GM23338 (cell line): Measurements from ENCODE around the gene STX16. TPM values are rescaled to one million over a fixed set of nuclear protein-coding genes. Genes with fewer than 3 reads are reported as not detected.

Experiments
- ATAC-seq: fragments of 200-7000 bp; cut with Tn5 transposase; 3 replicates; pipeline ENCODE4 v1.9.1; 2020
- DNase-seq: peaks from one replicate; pipeline ENCODE4 v3.0.0-alpha.2; 2015; ENCODE audit warnings: low spot score
- H2AFZ ChIP-seq: fragments of 200-600 bp; sonication (generic); 2 replicates; pipeline ENCODE4 v1.8.0; 2016; ENCODE audit warnings: antibody characterized with exemption, mild to moderate bottlenecking, moderate library complexity
- H3F3A ChIP-seq: fragments of 200-600 bp; sonication (generic); replicated peaks from 2 replicates; pipeline ENCODE4 v1.8.0; 2017; ENCODE audit warnings: antibody characterized with exemption, mixed run types, low read depth
- H3K27ac ChIP-seq: fragments of 200-600 bp; sonication (generic); 2 replicates; pipeline ENCODE4 v1.6.1; 2016; ENCODE audit warnings: low read depth
- H3K27me3 ChIP-seq: fragments of 200-600 bp; sonication (generic); 2 replicates; pipeline ENCODE4 v1.8.0; 2016; ENCODE audit warnings: mild to moderate bottlenecking, mixed run types, moderate library complexity; ENCODE audit not compliant: insufficient read depth
- H3K36me3 ChIP-seq: fragments of 200-600 bp; sonication (generic); 2 replicates; pipeline ENCODE4 v1.8.0; 2016; ENCODE audit warnings: mild to moderate bottlenecking; ENCODE audit not compliant: insufficient read depth
- H3K4me1 ChIP-seq: fragments of 200-600 bp; sonication (generic); 2 replicates; pipeline ENCODE4 v1.8.0; 2016; ENCODE audit warnings: mild to moderate bottlenecking, moderate library complexity; ENCODE audit not compliant: insufficient read depth
- H3K4me2 ChIP-seq: fragments of 200-600 bp; sonication (generic); 2 replicates; pipeline ENCODE4 v1.7.1; 2017; ENCODE audit warnings: mixed run types
- H3K4me3 ChIP-seq: fragments of 200-600 bp; sonication (generic); 2 replicates; pipeline ENCODE4 v1.6.1; 2016; ENCODE audit warnings: mixed run types
- H3K79me2 ChIP-seq: fragments of 200-600 bp; sonication (generic); replicated peaks from 2 replicates; pipeline ENCODE4 v1.8.0; 2017; ENCODE audit warnings: mild to moderate bottlenecking; ENCODE audit not compliant: insufficient read depth
- H3K9me2 ChIP-seq: fragments of 200-600 bp; sonication (generic); 2 replicates; pipeline ENCODE4 v1.8.0; 2017; ENCODE audit not compliant: insufficient read depth
- H4K20me1 ChIP-seq: fragments of 200-600 bp; sonication (generic); replicated peaks from 2 replicates; pipeline ENCODE4 v1.8.0; 2017; ENCODE audit warnings: mild to moderate bottlenecking; ENCODE audit not compliant: insufficient read depth
- H3K27ac Mint-ChIP-seq: 2 replicates; pipeline ENCODE4 v1.8.0; 2020; ENCODE audit warnings: inconsistent platforms, mild to moderate bottlenecking, moderate library complexity, mixed read lengths
- H3K27me3 Mint-ChIP-seq: 3 replicates; pipeline ENCODE4 v1.8.0; 2022; ENCODE audit warnings: low read depth, mild to moderate bottlenecking, moderate library complexity, mixed read lengths, inconsistent platforms; ENCODE audit not compliant: insufficient read depth, poor library complexity
- H3K36me3 Mint-ChIP-seq: 3 replicates; pipeline ENCODE4 v1.8.0; 2021; ENCODE audit warnings: low read depth, mild to moderate bottlenecking, inconsistent platforms, moderate library complexity, mixed read lengths
- H3K4me1 Mint-ChIP-seq: 3 replicates; pipeline ENCODE4 v1.8.0; 2020; ENCODE audit warnings: mild to moderate bottlenecking, inconsistent platforms, mixed read lengths
- H3K4me3 Mint-ChIP-seq: 3 replicates; pipeline ENCODE4 v1.8.0; 2021; ENCODE audit warnings: moderate library complexity, mild to moderate bottlenecking, inconsistent platforms, mixed read lengths
- H3K9me3 Mint-ChIP-seq: 3 replicates; pipeline ENCODE4 v1.8.0; 2020; ENCODE audit warnings: moderate library complexity, mild to moderate bottlenecking, inconsistent platforms, mixed read lengths
- CREB1 ChIP-seq: fragments of 250-450 bp; sonication (Bioruptor Pico); IDR thresholded peaks from 2 replicates; pipeline ENCODE4 v1.5.0; 2020; ENCODE audit warnings: low read depth, mild to moderate bottlenecking, moderate library complexity
- CTCF ChIP-seq, 2 experiments: fragments of 200-600 bp in 1 of 2; sonication (generic) in 1 of 2; conservative IDR thresholded peaks; 2 replicates each; pipeline versions ENCODE4 v1.5.1 to v1.6.1; 2016 to 2017; ENCODE audit warnings: antibody characterized with exemption in 2 of 2, low read depth in 2 of 2, mild to moderate bottlenecking in 2 of 2, moderate library complexity in 1 of 2
- ETS1 ChIP-seq: IDR thresholded peaks from 2 replicates; pipeline ENCODE4 v1.6.1; 2016; ENCODE audit warnings: antibody characterized with exemption
- EZH2 ChIP-seq: fragments of 200-600 bp; sonication (generic); IDR thresholded peaks from one replicate; pipeline ENCODE4 v1.8.0; 2017; ENCODE audit warnings: antibody characterized with exemption, mild to moderate bottlenecking, low read depth; ENCODE audit not compliant: unreplicated experiment
- EZH2phosphoT487 ChIP-seq: fragments of 200-600 bp; sonication (generic); IDR thresholded peaks from one replicate; pipeline ENCODE4 v1.8.1; 2018; ENCODE audit warnings: antibody characterized with exemption; ENCODE audit not compliant: unreplicated experiment
- JUNB ChIP-seq: IDR thresholded peaks from one replicate; pipeline ENCODE4 v1.6.1; 2016; ENCODE audit warnings: antibody characterized with exemption; ENCODE audit not compliant: unreplicated experiment
- NANOG ChIP-seq: IDR thresholded peaks from 2 replicates; pipeline ENCODE4 v1.6.1; 2016; ENCODE audit warnings: antibody characterized with exemption, borderline replicate concordance
- POLR2AphosphoS5 ChIP-seq: IDR thresholded peaks from 2 replicates; pipeline ENCODE4 v1.6.1; 2016; ENCODE audit warnings: antibody characterized with exemption, low read depth
- REST ChIP-seq: IDR thresholded peaks from one replicate; pipeline ENCODE4 v1.6.1; 2018; ENCODE audit warnings: antibody characterized with exemption; ENCODE audit not compliant: unreplicated experiment
- STAT1 ChIP-seq: IDR thresholded peaks from one replicate; pipeline ENCODE4 v1.6.1; 2016; ENCODE audit warnings: antibody characterized with exemption; ENCODE audit not compliant: unreplicated experiment
- ZNF114 ChIP-seq: fragments of 250-450 bp; sonication (Bioruptor Pico); IDR thresholded peaks from 2 replicates; pipeline ENCODE4 v1.5.0; 2020; ENCODE audit warnings: mild to moderate bottlenecking, moderate library complexity
- ZNF331 ChIP-seq: fragments of 250-450 bp; sonication (Bioruptor Pico); IDR thresholded peaks from 2 replicates; pipeline ENCODE4 v1.5.0; 2020; ENCODE audit warnings: low read depth, mild to moderate bottlenecking, moderate library complexity
- ZNF462 ChIP-seq: fragments of 250-450 bp; sonication (Bioruptor Pico); IDR thresholded peaks from 2 replicates; pipeline ENCODE4 v1.5.0; 2020; ENCODE audit warnings: mild to moderate bottlenecking, moderate library complexity
- polyA plus RNA-seq: library from polyadenylated mRNA; unstranded; fragments of >200 nt; fragmentation: Nextera tagmentation; extraction: Ambion mirVana; gene quantifications from 2 replicates; pipeline ENCODE4 v1.2.1, GENCODE V29; 2016
- total RNA-seq: library from RNA; depleted of rRNA; stranded (reverse); fragments of >200 nt; shearing (Covaris generic); gene quantifications from 2 replicates; pipeline ENCODE4 v1.2.3, GENCODE V29; 2014

Gene STX16
- total and polyA plus RNA-seq, 2 experiments from 2014 or later = 31.2 to 70.5 TPM

GRCh38 chr20:58630063-58630462 lies 21.0 kb upstream of the STX16 start:
- H3K9me2 ChIP-seq = peaks cover 10% of the 10 kb centered on the region; the same call in 1 of the 2 replicates
- H4K20me1 ChIP-seq = no peaks in the 10 kb centered on the region
- Mint-ChIP-seq H3K27me3 (peaks cover 13% of the 10 kb centered on the region), H3K9me3 (no peaks in the 10 kb centered on the region; the same call in 2 of the 3 replicates), H3K4me3 (no peak overlapping the region), H3K27ac (no peak overlapping the region; the same call in 1 of the 2 replicates), H3K36me3 (no peaks in the 10 kb centered on the region; the same call in 2 of the 3 replicates), H3K4me1 (peaks cover 2% of the 10 kb centered on the region; the same call in 2 of the 3 replicates)
- DNase-seq (no peak), ATAC-seq (no peak)
- no peak overlapping the region for H3K27ac ChIP-seq
- H2AFZ ChIP-seq = no peak overlapping the region
- H3F3A ChIP-seq = no peaks in the 10 kb centered on the region
- H3K4me3 ChIP-seq = no peak overlapping the region
- no peaks in the 10 kb centered on the region for H3K27me3 ChIP-seq
- no peaks in the 10 kb centered on the region for H3K36me3 ChIP-seq
- no peaks in the 10 kb centered on the region for H3K4me1 ChIP-seq
- no peaks in the 10 kb centered on the region for H3K79me2 ChIP-seq
- TF ChIP-seq STAT1 (no peak), REST (no peak), CREB1 (CRISPR knock-in tag) (no peak), EZH2phosphoT487 (no peak), JUNB (no peak), ZNF462 (no peak), ZNF114 (no peak), ZNF331 (no peak), EZH2 (no peak), CTCF (conservative IDR thresholded peaks at IDR 0.05; ENCODE audit: low read depth in 2 of 2) (no peak), POLR2AphosphoS5 (no peak), NANOG (no peak), ETS1 (no peak)
- no peak overlapping the region for H3K4me2 ChIP-seq
